Stimulated activated CD8-positive, alpha-beta memory T cell treated with anti-CD3 and anti-CD28 coated beads, Interleukin-15, amount 100 ng/mL, for 24 hours (primary cell): ENCODE measurements around the gene CASP3.

Source experiments
- DNase-seq: peaks from one replicate; pipeline ENCODE4 v3.0.0-alpha.2; 2020; ENCODE audit warnings: low read depth

The CASP3 gene

DNA sequence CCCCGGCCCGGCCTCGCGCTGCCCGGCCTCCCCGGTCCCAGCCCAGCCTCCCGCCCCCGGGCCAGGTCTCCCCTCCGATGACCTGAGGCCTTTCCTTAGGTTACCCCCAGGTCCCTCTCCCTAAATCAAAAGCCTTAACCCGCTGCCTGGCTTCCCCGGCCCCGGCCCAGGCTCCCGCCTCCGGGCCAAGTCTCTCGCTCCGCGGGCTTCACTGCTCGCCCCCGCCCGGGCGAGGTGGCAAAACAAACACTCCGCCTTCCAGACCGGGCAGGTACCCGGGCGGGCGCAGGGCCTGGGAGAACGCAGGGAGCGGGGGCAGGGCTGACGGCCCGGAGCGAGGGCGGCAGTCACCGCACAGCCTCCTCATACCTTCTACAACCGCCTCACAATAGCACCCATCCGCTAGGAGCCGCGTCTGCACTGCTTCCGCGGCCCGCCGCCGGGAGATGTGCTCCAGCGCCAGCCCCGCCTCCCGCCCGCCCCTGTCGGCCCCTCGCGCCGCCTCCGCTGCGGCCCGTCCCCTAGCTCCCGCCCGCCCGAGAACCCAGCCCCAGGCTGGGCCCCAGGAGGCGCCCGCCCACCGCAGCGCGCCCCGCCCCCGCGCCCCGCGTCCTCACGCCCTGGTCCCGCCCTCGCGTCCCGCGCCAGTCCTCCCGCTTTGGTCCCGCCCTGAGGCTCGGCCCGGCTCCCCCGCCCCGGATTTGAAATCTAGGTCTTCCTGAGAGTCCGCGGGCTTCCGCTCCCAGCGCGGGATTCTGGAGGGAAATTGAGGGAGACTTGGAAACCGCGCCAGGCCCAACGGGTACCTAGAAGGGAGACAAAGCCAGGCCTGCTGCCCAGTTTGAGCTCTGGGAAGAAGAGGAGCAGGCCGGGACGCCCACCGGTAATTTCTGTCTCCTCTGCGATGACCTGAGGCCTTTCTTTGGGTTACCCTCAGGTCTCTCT lies at the start of gene CASP3, which contains the start of gene PRIMPOL:
Gene CASP3 (minus strand): TSS at position 422 of the 945 bp plus-strand sequence. CDS start 10,994 bp downstream, outside the sequence.
Gene PRIMPOL (plus strand): TSS at position 713 of the 945 bp plus-strand sequence. CDS start 7,403 bp downstream, outside the sequence.
- peak; percentile 90 for DNase-seq

DNA sequence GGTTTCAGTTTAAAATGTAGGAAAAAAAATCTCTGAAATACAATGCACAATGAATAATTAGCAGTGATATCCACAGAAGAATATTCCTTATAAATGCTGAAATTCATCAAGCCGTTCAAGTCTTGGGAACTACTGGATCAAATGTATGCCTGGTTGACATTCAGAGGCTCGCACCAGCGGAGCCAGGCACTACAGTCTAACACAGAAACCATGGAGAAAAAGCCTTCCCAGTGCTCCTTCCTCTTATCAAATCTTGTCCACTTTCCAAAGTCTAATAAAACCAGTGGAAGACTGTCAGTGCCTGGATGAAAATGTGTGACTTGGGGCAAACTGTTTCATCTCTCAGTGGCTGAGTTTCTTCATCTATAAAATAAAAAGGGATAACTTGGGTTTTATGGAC lies 48.7 kb upstream of the CASP3 start:
- no peak for DNase-seq

DNA sequence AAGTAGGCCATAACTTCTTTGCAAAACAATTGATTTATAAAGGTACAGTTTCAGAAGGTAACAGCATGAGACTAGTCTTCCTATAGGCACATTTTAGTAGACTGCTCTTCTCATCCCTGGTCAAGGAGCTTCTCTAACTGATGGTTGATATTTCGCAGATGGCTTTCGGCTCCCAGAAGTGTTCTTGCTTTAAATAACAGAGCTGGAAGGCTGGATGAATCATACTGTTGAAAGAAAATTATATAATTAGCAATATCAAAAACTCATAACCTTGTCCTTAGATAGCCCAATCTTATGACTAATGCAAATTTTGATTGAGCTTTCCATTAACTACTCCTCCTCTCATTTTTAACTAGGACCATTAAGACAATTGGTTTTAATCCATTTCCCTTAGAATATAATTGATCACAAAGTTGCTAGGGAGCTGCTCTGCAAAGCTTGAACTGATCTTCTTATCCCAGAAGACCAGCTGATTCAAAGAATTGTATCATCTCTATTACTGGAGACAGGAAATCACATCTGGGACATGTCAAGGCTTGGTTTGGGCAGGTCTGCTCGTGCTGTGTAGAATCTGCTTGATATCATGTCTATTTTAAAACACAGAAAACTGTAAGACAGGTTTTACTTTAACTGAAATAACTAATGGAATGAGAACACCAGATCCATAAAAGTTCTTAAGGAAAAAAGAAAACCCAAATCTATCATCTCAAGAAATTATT lies 46.1 kb upstream of the CASP3 start:
- no peak for DNase-seq

DNA sequence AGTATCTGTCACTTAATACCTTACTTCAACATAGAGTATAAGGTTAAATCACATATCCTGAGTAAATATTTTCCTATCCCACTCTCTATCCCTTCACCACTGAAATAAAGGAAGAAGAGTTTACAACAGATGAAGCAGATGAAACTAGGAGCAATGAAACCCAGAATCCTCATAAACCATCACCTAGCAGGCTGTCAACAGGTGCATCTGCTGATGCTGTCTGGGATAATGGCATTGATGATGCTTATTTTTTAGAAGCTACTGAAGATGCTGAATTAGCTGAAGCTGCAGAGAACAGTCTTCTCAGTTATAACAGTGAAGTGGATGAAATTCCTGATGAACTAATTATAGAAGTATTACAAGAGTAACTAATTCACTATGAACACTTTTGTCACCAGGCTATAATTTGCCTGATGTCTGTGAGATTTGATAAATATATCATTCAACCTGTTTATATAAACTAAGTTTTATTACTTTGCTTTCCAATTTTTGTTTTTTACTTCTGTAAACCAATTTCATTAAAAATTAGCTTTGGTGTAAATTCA lies 45.2 kb upstream of the CASP3 start:
- no peak for DNase-seq

DNA sequence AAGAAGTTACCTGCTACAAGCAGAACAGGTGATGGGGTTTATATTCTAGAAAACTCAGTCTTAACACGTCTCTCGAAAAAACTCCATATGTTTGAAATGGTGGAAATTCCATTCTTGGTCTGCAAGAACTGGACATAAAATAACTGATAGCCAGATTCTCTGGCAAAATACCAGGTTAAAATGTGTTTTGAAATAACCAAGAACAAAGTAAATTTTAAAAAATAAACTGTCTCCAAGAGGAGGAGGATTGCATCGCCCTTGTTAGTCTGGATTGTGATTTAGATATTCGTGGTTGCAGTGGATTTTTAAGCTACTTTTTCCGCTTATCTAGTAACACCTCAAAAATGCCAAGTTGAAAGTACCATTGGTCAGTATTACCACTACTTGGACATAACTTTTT lies 43.8 kb upstream of the CASP3 start:
- no peak for DNase-seq

DNA sequence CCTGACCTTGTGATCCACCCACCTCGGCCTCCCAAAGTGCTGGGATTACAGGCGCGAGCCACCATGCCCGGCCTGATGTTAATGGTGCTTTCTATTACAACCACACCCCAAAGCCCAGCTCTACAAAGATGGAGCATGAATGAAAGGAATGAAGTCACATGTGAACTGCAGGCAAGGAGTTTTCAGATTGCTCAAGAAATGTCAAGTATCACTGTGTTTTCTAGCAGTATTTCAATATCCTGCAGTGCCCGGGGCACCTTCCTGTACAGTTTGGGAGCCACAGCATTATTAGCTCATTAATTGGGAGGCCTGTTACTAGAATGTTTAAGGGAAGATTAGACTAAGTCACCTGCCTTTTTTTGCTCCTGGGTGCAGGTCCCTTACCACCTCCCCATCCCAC lies 40.4 kb upstream of the CASP3 start:
- no peak for DNase-seq

DNA sequence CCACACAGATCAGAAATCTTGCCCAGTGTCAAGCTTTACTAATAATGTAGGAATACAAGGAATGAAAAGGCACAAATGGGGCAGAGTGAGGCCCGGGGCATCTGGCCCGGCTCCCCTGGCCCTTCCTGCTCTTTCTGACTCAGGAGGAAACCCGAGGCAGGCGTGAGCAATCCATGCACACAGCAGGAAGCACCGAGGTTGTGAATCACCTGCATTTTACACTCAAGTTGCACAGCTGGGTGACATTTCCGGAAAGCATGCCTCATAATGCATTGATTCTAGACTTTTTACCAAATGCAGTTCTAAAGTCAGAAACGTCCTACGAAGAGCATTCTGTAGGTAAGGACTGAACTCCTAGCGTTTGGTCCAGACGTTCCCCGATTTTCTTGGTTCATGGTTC lies 39.2 kb upstream of the CASP3 start:
- DNase-seq = no peak

DNA sequence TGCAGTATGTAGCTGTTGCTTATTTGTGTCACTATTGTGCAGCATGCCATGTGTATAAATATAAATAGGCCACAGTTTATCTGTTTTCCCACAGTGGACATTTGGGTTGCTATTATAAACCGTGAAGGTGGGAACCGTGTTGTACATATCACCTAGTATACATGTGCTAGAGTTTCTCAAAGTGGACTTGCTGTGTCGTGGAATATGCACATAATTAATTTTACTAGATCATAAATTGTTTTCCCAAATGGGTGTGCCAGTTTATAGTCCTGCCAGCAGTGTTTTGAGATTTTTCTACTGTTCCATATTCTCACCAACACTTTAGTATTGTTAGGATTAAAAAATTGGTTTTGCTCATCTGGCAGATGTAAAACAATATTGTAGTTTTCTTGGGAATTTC lies 38.8 kb upstream of the CASP3 start:
- DNase-seq = no peak

DNA sequence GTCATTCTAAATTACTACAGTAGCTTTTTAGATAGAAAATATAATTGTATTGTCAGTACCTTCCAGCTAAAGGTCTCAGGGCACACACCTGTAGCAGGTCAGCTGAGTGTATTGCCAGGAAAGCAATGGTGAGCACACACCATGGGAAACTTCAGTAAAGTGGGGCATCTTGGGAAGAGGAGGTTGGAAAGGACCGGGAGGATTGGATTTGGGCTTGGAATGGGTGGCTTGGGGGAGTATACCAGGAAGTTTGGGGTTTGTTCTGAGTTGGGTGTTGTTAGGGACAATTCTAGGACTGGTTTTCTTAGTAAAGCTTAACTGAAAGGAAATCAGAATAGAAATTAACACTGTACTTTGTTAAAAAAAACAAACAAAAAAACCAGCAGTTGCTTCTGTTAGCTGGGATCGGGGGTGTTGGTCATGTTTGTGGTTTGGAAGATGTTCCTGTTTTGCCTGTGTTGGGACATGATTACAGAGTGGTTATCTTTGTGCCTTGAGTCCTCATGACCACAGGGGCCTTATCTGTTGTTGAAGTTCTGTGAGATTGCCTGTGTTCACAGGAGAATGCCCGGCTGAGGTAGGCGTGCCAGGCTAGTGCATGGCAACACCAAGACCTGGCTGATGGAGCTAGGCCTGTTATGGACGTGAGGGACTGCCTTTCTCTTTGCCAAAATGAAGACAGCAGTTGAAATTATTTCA lies 35.4 kb upstream of the CASP3 start:
- DNase-seq = no peak

DNA sequence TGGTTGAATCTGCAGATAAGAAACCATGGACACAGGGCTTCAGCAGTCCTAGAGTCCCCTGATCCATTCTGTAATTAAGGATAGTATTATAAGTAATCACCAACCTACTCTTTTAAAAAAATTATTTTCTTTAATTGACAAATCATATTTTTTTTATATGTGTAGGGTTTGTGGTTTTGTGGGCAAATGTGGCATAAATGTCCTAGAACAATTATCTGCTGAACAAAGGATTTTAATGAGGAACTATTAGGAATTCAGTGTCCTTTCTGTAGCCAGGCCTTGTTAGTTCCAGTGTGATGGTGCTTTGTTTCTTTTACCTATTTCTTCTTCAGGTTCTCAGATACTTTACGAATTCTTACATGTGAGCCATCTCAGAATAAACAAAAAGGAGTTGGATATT lies 32.7 kb upstream of the CASP3 start:
- no peak for DNase-seq

DNA sequence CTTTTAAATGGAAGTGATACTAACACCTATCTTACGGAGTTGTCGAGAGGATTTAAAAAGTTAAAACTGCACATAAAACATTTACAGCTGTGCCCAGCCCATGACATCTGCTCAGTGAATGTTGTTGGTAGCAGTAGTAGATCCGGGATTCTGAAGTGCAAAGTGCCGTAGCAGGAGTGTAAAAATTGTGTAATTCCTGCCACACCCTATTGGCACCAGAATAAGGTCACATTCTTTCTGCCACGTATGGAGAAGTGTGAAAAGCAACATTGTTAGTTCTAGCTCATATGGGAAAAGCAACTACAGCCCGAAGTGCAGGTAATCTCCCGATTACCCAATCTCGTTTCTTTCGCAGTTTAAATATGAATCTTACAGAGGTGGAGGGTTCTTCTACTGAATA lies 31.5 kb upstream of the CASP3 start:
- no peak for DNase-seq

DNA sequence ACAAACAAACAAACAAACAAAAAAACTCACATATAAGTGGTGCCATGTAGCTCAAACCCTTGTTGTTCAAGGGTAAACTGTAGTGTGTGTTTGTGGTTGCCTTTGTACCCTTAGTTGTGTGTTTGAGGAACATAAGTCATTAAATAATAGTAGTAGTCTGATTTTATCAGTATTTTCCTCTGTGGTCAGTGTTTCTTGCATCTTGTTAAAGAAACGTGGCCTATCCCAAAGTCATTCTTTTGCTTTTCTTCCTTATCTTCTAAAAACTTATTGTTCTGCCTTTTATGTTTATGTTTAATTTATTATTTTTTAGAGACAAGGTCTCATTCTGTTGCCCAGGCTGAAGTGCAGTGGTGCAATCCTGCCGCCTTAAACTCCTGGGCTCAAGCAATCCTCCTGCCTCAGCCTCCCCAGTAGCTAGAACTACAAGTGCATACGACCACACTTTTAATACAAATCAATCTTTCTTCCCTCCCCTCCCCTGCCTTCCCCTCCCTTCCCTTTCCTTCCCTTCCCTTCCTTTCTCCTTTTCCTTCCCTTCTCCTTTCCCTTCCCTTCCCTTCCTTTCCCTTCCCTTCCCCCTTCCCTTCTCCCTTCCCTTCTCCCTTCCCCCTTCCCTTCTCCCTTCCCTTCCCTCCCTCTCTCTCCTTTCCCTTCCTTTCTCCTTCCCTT lies 26.7 kb upstream of the CASP3 start:
- no peak for DNase-seq

DNA sequence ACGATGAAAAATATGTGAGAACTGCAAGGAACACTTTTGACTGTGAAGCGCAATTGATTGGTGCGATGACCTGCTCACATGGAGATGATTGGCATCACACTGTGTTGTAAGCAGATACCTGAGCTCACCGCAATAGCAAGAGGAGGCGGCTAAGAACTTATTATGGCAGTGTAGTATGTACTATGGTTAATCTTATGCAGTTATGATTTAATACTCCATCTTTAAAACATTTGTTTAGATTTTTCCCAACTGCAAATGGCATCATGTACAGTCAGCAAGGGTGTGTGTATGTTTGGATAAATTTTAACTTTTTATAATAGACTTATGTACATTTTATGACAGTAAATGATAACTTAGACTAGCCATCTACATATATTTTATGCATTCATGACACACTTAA lies 25.8 kb upstream of the CASP3 start:
- no peak for DNase-seq

DNA sequence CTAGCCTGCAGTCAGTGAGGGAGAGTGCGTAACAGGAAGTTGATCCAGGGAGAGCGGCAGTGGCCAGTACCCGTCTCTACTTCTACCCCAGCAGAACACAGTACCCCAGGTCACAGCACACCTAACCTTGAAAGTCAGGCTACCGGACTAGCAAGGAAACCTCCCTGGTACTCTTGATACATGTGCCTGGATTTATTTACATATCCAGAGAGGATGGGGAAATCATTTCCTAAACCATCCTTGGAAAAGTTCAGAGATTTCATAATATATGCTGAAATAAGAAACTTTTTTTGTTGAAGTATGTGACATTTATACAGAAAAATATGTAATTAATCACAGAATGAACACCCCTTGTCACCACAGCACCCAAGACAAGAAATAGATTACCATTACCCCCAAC lies 24.8 kb upstream of the CASP3 start:
- DNase-seq = no peak

DNA sequence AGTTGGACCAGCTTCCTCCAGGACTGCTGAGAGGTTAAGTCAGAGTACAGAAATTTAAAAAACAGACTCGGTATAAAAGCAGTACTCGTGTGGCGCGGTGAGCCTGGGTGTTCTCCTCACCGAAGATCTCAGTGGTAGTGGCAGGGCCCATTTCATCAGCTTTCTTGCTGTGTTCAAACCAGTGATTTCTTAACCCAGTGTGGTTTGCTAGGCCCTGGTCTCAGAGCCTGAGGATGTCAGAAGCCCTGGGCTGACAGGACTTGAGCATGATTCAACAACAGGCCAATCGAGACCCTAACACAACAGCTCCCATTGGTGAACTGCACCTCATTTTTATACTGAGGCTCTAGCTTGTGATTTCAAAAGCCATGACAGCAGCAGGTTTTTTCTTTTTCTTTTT lies 23.5 kb upstream of the CASP3 start:
- DNase-seq = no peak

DNA sequence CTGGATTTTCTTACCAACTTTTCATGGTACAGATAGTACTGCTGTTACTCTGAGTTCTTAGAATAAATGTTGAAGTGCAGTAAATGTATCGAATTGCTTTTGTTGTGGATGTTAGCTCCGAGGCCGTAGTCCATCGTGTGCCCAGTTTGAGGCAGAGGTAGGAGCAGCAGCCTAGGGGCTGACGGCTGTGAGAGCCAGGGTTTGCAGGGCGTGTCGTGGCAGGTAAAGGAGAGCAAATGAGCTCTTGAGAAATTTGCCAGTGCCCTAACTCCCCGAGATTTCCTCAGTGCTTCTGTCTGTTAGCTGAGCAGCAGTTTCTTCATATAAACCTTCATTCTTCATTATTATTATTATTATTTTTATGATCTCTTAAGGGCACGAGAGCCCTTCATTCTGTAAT lies 21.9 kb upstream of the CASP3 start:
- no peak for DNase-seq

DNA sequence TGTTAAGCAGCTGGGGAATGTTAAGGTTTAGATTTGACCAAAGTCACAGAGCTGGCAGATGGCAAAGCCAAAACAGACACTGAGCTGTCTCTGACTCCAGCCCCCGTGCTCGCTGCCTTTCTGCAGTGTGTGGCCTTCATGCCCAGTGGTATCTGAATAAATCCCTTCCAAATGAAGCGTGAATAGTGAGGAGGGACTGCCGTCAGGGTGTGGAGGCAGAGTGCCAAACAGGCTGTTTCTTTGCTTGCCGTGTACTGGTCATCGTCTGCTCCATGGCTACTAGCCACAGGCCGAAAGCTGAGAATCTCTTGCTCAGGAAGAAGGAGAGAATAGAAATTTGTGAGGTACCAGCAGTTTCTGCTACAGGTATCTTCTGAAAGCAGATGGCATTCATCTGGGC lies 20.0 kb upstream of the CASP3 start:
- DNase-seq = no peak

DNA sequence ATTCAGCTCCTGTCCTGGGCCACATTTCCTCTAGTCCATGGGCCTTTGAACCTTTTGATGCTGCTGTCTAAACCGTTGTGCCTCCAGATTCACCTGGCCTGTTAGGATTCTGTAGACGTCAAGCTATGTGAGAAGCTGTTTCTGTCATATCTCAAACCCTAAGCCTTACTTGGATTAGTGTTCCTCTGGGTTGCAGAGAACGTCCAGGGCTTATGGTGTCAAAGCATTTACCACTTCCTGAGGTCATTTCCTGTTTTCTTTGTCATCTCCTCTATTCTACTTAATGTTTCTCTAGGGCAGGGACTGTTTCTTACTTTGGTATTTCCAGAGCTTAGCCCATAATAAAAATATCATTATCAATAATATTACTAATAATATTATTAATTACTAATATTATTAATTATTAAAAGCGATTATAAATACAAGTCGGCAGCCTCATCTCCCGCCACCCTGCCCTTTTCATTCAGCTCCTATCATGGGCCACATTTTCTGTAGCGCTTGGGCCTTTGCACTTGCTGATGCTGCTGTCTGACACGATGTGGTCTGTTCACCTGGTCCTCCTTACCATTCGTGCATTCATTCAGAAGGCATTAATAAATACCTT lies 19.4 kb upstream of the CASP3 start:
- DNase-seq = no peak

DNA sequence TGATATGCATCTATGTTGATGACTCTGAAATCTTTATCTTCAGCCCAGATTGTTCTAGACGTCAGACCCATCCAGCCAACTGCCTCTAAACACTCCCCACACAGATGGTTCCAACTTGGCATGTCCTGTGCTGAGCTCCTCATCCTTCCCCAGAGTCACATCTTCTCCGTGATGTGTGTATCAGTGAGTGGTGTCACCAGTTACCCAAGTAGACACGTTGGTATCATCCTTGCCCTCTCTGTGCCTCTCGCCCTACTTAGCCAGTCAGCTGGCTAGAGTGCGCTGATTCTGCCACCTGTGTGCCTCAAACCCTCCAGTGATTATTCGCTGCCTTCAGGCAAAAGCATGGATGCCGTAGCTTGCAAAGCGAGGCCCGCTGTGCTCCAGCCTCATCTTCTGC lies 18.8 kb upstream of the CASP3 start:
- DNase-seq = no peak

DNA sequence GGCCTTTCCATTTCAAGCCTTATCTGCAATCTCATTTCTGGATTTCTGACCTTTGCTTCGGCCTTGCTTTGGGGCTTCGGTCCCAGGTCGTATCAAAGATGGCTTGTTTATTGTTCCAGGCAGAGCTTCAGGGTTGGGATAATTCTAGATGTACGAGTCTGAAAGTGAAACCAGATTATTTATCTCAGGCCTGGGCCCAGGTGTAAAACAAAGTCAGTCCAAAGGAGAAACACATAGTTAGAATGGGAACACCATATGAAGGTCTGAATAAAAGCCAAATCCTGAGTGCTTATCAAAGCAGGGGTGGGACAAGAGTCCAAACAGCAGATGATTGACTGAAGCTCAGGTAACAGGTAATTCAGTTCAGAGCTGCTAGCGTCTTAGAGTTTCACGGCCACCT lies 17.4 kb upstream of the CASP3 start:
- no peak for DNase-seq

DNA sequence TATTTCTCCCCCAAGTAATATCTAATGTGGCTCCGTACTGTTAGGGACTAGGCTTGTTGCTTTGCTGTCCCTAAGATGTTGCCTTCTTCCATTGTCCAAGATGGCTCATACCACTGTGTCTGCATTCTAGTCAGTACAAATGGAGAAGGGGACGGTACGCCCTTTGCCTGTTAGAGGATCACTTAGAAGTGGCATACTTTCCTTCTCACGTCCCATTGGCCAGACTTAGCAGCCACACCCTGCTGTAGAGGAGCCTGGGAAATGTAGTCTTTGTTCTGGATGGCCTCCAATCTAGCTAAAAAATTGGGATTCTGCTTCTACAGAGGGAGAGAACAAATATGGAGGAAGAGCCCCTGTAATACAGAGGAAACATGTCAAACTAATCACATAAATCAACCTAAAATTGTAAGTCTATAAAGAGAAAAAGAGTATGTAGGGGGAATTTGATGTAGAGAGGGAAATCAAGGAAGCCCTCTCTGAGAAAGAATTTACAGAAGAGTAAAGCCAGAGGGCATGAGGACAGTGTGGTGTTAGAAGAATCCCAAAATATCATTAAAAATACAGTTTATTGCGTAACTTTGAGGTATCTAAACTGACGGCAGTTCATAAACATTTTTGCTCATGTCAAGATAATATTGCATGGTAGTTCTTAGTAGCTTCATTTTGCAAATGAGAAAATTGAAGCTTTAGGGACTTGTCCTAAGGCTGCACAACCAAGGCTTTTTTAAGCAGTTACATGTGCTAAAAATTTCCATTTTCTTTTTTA lies 15.4 kb upstream of the CASP3 start:
- no peak for DNase-seq
